ENCODE data around the gene CENPP.

The CENPP gene

GRCh38 chr9:92599938-92600461 lies 274.2 kb downstream of the CENPP start:
- no peaks in the 10 kb centered on the region; the same call in 1 of the 2 replicates for H3K9me3 ChIP-seq (ENCODE audit: low read depth, low read length)
- H3K36me3 ChIP-seq (ENCODE audit: insufficient read depth, low read length) = 0 out of 2 replicates have a peak, but pooled peaks cover under 1% of the 10 kb centered on the region
- no peak for TF ChIP-seq POLR2AphosphoS5 (IDR thresholded peaks at IDR 0.05; ENCODE audit: borderline replicate concordance, low read depth, low read length)
- TF ChIP-seq EZH2 (IDR thresholded peaks at IDR 0.05) = no peak
- no peak for TF ChIP-seq FOXP2 (optimal IDR thresholded peaks at IDR 0.05; ENCODE audit: control extremely low read depth, extremely low read length, insufficient read depth)
- no peak overlapping the region for H3K27ac ChIP-seq
- no peak overlapping the region for H3K9ac ChIP-seq (ENCODE audit: insufficient read length)
- H3K4me3 ChIP-seq = no peak overlapping the region
- DNase-seq (ENCODE audit: low read depth, low spot score) = no peak

GRCh38 chr9:92600462-92601261 lies 274.9 kb downstream of the CENPP start:
- H3K36me3 ChIP-seq (ENCODE audit: insufficient read depth, low read length) = 0 out of 2 replicates have a peak, but pooled peaks cover 6% of the 10 kb centered on the region
- H3K27ac ChIP-seq = no peak overlapping the region
- TF ChIP-seq EZH2 (IDR thresholded peaks at IDR 0.05) (no peak), FOXP2 (optimal IDR thresholded peaks at IDR 0.05; ENCODE audit: control extremely low read depth, extremely low read length, insufficient read depth) (no peak), POLR2AphosphoS5 (IDR thresholded peaks at IDR 0.05; ENCODE audit: borderline replicate concordance, low read depth, low read length) (no peak)
- DNase-seq (ENCODE audit: low read depth, low spot score) = no peak
- no peak overlapping the region for H3K9ac ChIP-seq (ENCODE audit: insufficient read length)
- no peaks in the 10 kb centered on the region; the same call in 1 of the 2 replicates for H3K9me3 ChIP-seq (ENCODE audit: low read depth, low read length)
- H3K4me3 ChIP-seq = no peak overlapping the region

- no peak for DNase-seq (ENCODE audit: low read depth, low spot score)
- TF ChIP-seq EZH2 (IDR thresholded peaks at IDR 0.05) = no peak
- TF ChIP-seq POLR2AphosphoS5 (IDR thresholded peaks at IDR 0.05; ENCODE audit: borderline replicate concordance, low read depth, low read length) = no peak
- TF ChIP-seq FOXP2 (optimal IDR thresholded peaks at IDR 0.05; ENCODE audit: control extremely low read depth, extremely low read length, insufficient read depth) = no peak
Observed at GRCh38 chr9:92601451-92601850, 275.7 kb downstream of the CENPP start.

GRCh38 chr9:92602413-92602812 lies 276.7 kb downstream of the CENPP start:
- no peak overlapping the region for H3K9ac ChIP-seq (ENCODE audit: insufficient read length)
- H3K27ac ChIP-seq = no peak overlapping the region
- no peaks in the 10 kb centered on the region; the same call in 1 of the 2 replicates for H3K9me3 ChIP-seq (ENCODE audit: low read depth, low read length)
- no peak for DNase-seq (ENCODE audit: low read depth, low spot score)
- 0 out of 2 replicates have a peak, but pooled peaks cover 6% of the 10 kb centered on the region for H3K36me3 ChIP-seq (ENCODE audit: insufficient read depth, low read length)
- H3K4me3 ChIP-seq = no peak overlapping the region
- TF ChIP-seq EZH2 (IDR thresholded peaks at IDR 0.05) (no peak), POLR2AphosphoS5 (IDR thresholded peaks at IDR 0.05; ENCODE audit: borderline replicate concordance, low read depth, low read length) (no peak), FOXP2 (optimal IDR thresholded peaks at IDR 0.05; ENCODE audit: control extremely low read depth, extremely low read length, insufficient read depth) (no peak)

More at GRCh38 chr9:92601451-92601850, 275.7 kb downstream of the CENPP start:
- H3K36me3 ChIP-seq (ENCODE audit: insufficient read depth, low read length) = 0 out of 2 replicates have a peak, but pooled peaks cover 6% of the 10 kb centered on the region
- H3K9me3 ChIP-seq (ENCODE audit: low read depth, low read length) = no peaks in the 10 kb centered on the region; the same call in 1 of the 2 replicates
- H3K27ac ChIP-seq = no peak overlapping the region
- no peak overlapping the region for H3K9ac ChIP-seq (ENCODE audit: insufficient read length)
- no peak overlapping the region for H3K4me3 ChIP-seq

- no peaks in the 10 kb centered on the region; the same call in 1 of the 2 replicates for H3K9me3 ChIP-seq (ENCODE audit: low read depth, low read length)
- no peak for DNase-seq (ENCODE audit: low read depth, low spot score)
- TF ChIP-seq EZH2 (IDR thresholded peaks at IDR 0.05) (no peak), FOXP2 (optimal IDR thresholded peaks at IDR 0.05; ENCODE audit: control extremely low read depth, extremely low read length, insufficient read depth) (no peak)
- H3K4me3 ChIP-seq = no peak overlapping the region
- H3K9ac ChIP-seq (ENCODE audit: insufficient read length) = no peak overlapping the region
- 0 out of 2 replicates have a peak, but pooled peaks cover 6% of the 10 kb centered on the region for H3K36me3 ChIP-seq (ENCODE audit: insufficient read depth, low read length)
- H3K27ac ChIP-seq = no peak overlapping the region
Observed at GRCh38 chr9:92603100-92603499, 277.3 kb downstream of the CENPP start.

GRCh38 chr9:92603990-92604389 lies 278.2 kb downstream of the CENPP start:
- no peak for DNase-seq (ENCODE audit: low read depth, low spot score)
- H3K36me3 ChIP-seq (ENCODE audit: insufficient read depth, low read length) = 0 out of 2 replicates have a peak, but pooled peaks cover 6% of the 10 kb centered on the region
- no peak overlapping the region for H3K9ac ChIP-seq (ENCODE audit: insufficient read length)
- no peaks in the 10 kb centered on the region; the same call in 1 of the 2 replicates for H3K9me3 ChIP-seq (ENCODE audit: low read depth, low read length)
- H3K27ac ChIP-seq = no peak overlapping the region
- TF ChIP-seq EZH2 (IDR thresholded peaks at IDR 0.05) = no peak
- no peak for TF ChIP-seq FOXP2 (optimal IDR thresholded peaks at IDR 0.05; ENCODE audit: control extremely low read depth, extremely low read length, insufficient read depth)
- no peak for TF ChIP-seq POLR2AphosphoS5 (IDR thresholded peaks at IDR 0.05; ENCODE audit: borderline replicate concordance, low read depth, low read length)
- H3K4me3 ChIP-seq = no peak overlapping the region

GRCh38 chr9:92605224-92605623 lies 279.5 kb downstream of the CENPP start:
- TF ChIP-seq POLR2AphosphoS5 (IDR thresholded peaks at IDR 0.05; ENCODE audit: borderline replicate concordance, low read depth, low read length) = no peak
- DNase-seq (ENCODE audit: low read depth, low spot score) = no peak
- Histone ChIP-seq H3K4me3 (no peak overlapping the region), H3K9ac (ENCODE audit: insufficient read length) (no peak overlapping the region), H3K27ac (no peak overlapping the region), H3K9me3 (ENCODE audit: low read depth, low read length) (no peaks in the 10 kb centered on the region; the same call in 1 of the 2 replicates), H3K36me3 (ENCODE audit: insufficient read depth, low read length) (0 out of 2 replicates have a peak, but pooled peaks cover 6% of the 10 kb centered on the region)

- no peaks in the 10 kb centered on the region; the same call in 1 of the 2 replicates for H3K9me3 ChIP-seq (ENCODE audit: low read depth, low read length)
- no peak overlapping the region for H3K9ac ChIP-seq (ENCODE audit: insufficient read length)
- peak overlapping the region; percentile 48 for H3K4me3 ChIP-seq
- peak overlapping the region; percentile 77 for H3K27ac ChIP-seq
- DNase-seq (ENCODE audit: low read depth, low spot score) = peak; percentile 26
- no peak for TF ChIP-seq EZH2 (IDR thresholded peaks at IDR 0.05)
- H3K36me3 ChIP-seq (ENCODE audit: insufficient read depth, low read length) = peaks cover 8% of the 10 kb centered on the region; the same call in 1 of the 2 replicates
Observed at GRCh38 chr9:92607088-92607487, 281.3 kb downstream of the CENPP start.

All from SK-N-MC (cell line).